Endometrial microvascular endothelial cells (primary cell): ENCODE measurements around the gene SLF2. TPM values are rescaled to one million over a fixed set of nuclear protein-coding genes. Genes with fewer than 3 reads are reported as not detected.

Experiments
- in situ Hi-C: cut with HindIII; loops from 2 replicates; pipeline ENCODE4 v1.10.0; 2017; ENCODE audit warnings: low sequenced_read_pairs, low pct_unique_long_range_greater_than_20kb; ENCODE audit errors: inconsistent ontology term
- total RNA-seq: library from RNA; depleted of rRNA; stranded (reverse); fragments of >200 nt; gene quantifications from one replicate; pipeline ENCODE4 v1.2.3, GENCODE V29; 2015; ENCODE audit errors: inconsistent ontology term

Gene SLF2
- total RNA-seq, 1 donor from 2014 or later, result 27.4 TPM

DNA sequence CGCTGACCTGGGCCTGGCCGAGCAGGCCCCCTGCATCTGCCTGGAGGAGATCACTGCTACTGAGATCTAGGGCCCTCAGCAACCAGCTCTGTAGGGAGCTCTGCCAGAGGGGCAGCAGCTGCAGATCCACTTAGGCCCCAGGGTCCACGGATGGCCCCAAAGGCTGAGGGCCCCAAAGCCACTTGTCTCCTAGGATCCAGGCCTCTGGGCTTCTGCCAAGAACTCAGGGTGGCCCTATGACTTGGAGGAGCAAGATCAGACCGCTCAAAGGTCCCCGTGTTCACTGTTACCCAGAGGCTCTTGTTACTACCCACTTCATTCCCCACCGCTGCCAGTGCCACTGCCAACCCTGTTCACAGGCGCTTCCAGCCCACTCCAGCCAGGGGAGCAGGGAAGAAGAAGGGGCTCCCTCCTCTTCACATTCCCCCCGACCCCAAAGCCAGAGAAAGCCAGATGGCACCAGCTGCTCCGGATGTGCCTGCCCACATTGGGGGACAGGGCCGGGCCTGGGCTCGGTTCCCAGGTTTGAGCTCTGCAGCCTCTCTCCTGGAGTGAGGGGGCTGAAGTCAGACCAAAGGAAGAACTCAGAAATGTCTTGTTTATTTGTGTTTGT lies 94.4 kb downstream of the SLF2 start:
- in situ Hi-C loops, result no loop called here

GRCh38 chr10:101007915-101008822 lies 95.4 kb downstream of the SLF2 start:
- in situ Hi-C loops, result no loop called here

GRCh38 chr10:101008823-101009423 lies 96.2 kb downstream of the SLF2 start:
- in situ Hi-C loops, result no loop called here

- in situ Hi-C loops, result no loop called here
Observed at GRCh38 chr10:101010329-101010728, 97.6 kb downstream of the SLF2 start.

GRCh38 chr10:101011517-101012423 lies 99.0 kb downstream of the SLF2 start:
- in situ Hi-C loops, result no loop called here

GRCh38 chr10:101012525-101013364 lies 100.0 kb downstream of the SLF2 start:
- in situ Hi-C loops, result no loop called here

- in situ Hi-C loops, result no loop called here
Observed at GRCh38 chr10:101013365-101013825, 100.6 kb downstream of the SLF2 start.

- in situ Hi-C loops, result no loop called here
Observed at GRCh38 chr10:101014230-101014884, 101.6 kb downstream of the SLF2 start.

Other genes starting within 250 kb of the SLF2 start
- not detected for gene PAX2, start 167.4 kb upstream of the SLF2 start, total RNA-seq
- gene SEMA4G, start 56.5 kb downstream of the SLF2 start, total RNA-seq, result 3.8 TPM
- gene MRPL43, start 74.5 kb downstream of the SLF2 start, total RNA-seq, result 93.8 TPM
- gene TWNK, start 74.6 kb downstream of the SLF2 start, total RNA-seq, result 6.4 TPM
- gene LZTS2, start 86.8 kb downstream of the SLF2 start, total RNA-seq, result 71.5 TPM
- gene PDZD7, start 118.2 kb downstream of the SLF2 start, total RNA-seq, result 1.1 TPM
- gene SFXN3, start 118.3 kb downstream of the SLF2 start, total RNA-seq, result 84.7 TPM
- gene KAZALD1, start 149.0 kb downstream of the SLF2 start, total RNA-seq, result 0.28 TPM
- gene TLX1, start 218.3 kb downstream of the SLF2 start, total RNA-seq, result not detected